Stomach (tissue), 9 donors: ENCODE results near the gene NEDD9. TPM values are rescaled to one million over a fixed set of nuclear protein-coding genes. Genes with fewer than 3 reads are reported as not detected.
A peak's percentile ranks its signal among the peaks of the same experiment; 100 is the strongest.

Source experiments
- DNase-seq, 2 donors: peaks; one replicate each; pipeline versions ENCODE4 v3.0.0 to v3.0.0-alpha.2; 2013 to 2019
- H3K27ac ChIP-seq, 5 donors: fragments of 200-600 bp in 4 of 5; sonication (generic) in 4 of 5; one replicate each; pipeline ENCODE4 v1.5.1; 2013 to 2019; ENCODE audit warnings: mild to moderate bottlenecking in 1 of 5, moderate library complexity in 1 of 5
- H3K27me3 ChIP-seq, 3 donors: fragments of 200-600 bp; sonication (generic); one replicate each; pipeline ENCODE4 v1.5.1; 2017 to 2019; ENCODE audit warnings: mixed run types in 1 of 3
- H3K36me3 ChIP-seq, 4 donors: fragments of 200-600 bp; sonication (generic); 1 replicate in 3 of 4; 2 replicates in 1 of 4; pipeline ENCODE4 v1.5.1; 2016 to 2019
- H3K4me1 ChIP-seq, 4 donors: fragments of 200-600 bp; sonication (generic); one replicate each; pipeline ENCODE4 v1.5.1; 2016 to 2019
- H3K4me3 ChIP-seq, 4 donors: fragments of 200-600 bp; sonication (generic) in 3 of 4; one replicate each; pipeline ENCODE4 v1.5.1; 2016 to 2019; ENCODE audit warnings: mild to moderate bottlenecking in 1 of 4
- H3K9me3 ChIP-seq, 4 donors: fragments of 200-600 bp; sonication (generic); one replicate each; pipeline ENCODE4 v1.5.1; 2016 to 2019
- EP300 ChIP-seq: sonication (generic); formaldehyde crosslinking; IDR thresholded peaks from one replicate; pipeline ENCODE4 v1.6.1; 2017; ENCODE audit warnings: antibody characterized with exemption
- POLR2A ChIP-seq, 4 donors: fragments of 450-650 bp; IDR thresholded peaks; one replicate each; pipeline ENCODE4 v1.6.1; 2016; ENCODE audit warnings: antibody characterized with exemption in 4 of 4, control low read depth in 2 of 4, mild to moderate bottlenecking in 1 of 4, moderate library complexity in 1 of 4
- POLR2AphosphoS5 ChIP-seq, 3 donors: sonication (generic); formaldehyde crosslinking; IDR thresholded peaks; one replicate each; pipeline ENCODE4 v1.6.1; 2016; ENCODE audit warnings: antibody characterized with exemption in 3 of 3
- WGBS, 5 donors: extraction: QIAGEN DNeasy Blood & Tissue Kit in 3 of 5; methylation state at CpG; one replicate each; pipeline versions ENCODE4 v1.1.5 to v1.1.7; 2013 to 2018; 5-methylcytosine and 5-hydroxymethylcytosine counted together
- intact Hi-C: fragments of 100-400 bp; cut with DNase I; formaldehyde crosslinking; loops from one replicate; pipeline ENCODE4 v1.15.1; 2023; ENCODE audit warnings: low total_unique reads
- polyA plus RNA-seq, 3 donors: library from polyadenylated mRNA; stranded (reverse); fragments of 200-250 nt; gene quantifications; one replicate each; pipeline ENCODE4 v1.2.3, GENCODE V29; 2013
- total RNA-seq, 5 donors: library from RNA; depleted of rRNA; stranded (reverse); fragments of >200 nt; gene quantifications; one replicate each; pipeline versions ENCODE4 v1.1.0 to v1.2.3, GENCODE V29; 2014 to 2016
- TF ChIP-seq, protein P1 (sequence below), 7 experiments: fragments of 450-650 bp in 4 of 7; fragments of 200-600 bp in 3 of 7; sonication (generic) in 3 of 7; IDR thresholded peaks; one replicate each; pipeline ENCODE4 v1.5.1; 2016 to 2019; ENCODE audit warnings: antibody characterized with exemption in 7 of 7, control low read depth in 2 of 7, mild to moderate bottlenecking in 1 of 7
- donor health status: healthy with polysubstance abuse.
- donor health status: Bipolar disorder and iron deficiency.
- donor health status: healthy.

Gene NEDD9
- total and polyA plus RNA-seq, 8 donors, result 4.2 to 97.9 (median 26.9) TPM

DNA sequence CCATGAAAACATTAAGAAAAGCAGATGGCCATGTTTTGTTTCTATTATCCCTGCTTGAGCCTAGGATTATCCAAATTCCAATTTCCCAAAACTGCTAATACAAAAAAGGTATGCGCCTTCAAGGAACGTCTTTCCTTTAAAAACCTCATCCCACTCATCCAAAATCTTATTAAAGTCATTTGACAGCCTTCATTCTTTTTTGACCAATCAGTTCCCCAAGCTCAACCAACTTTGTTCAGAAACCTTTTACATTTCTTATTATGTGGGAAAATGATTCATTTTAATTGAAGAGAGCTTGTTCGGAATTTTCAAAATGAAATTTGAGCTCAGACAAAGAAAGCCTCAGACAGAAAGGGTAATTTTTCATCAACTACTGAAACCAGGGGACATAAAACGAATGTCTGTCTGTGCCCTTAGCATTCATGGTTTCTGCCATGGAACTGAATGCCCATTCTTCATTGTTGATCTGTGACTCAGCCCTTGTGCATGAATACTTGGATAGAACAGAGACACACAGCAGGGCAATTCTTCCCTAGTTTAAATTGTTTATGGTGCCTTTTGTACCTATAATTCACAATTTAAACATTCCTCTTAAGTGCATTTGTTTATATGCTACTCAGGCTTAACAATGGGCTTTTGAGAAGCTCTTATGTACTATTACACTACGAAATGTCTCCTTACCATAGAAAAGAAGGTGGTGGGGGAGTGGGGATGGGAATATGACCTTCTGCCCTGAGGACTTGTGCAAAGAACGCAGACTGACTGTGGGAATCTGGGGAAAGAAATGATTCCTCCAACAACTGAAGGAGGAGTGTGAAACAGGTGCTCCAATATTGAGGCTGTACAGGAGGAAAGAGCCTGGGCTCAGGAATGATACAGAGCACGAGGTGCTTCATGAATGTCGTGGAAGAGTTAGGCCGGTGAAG is 71.2 kb downstream of the NEDD9 start:
- intact Hi-C loops, result no loop called here
- DNase-seq, result peak in 1 of 2 donors; percentile 46

DNA sequence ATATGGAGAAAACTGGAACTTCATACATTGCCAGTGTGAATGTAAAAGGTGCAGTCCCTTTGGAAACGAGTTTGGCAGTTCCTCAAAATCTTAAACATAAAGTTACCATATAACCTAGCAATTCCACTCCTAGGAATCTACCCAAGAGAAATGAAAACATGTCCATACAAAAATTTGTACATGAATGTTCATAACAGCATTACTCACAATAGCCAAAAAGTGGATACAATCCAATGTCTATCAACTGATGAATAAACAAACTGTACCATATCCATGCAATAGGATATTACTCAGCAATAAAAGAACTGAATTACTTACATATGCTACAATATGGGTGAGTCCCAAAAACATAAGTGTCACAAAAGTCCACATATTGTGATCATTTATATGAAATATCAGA is 72.3 kb downstream of the NEDD9 start:
- intact Hi-C loops, result no loop called here
- Histone ChIP-seq H3K4me1 (no peaks in the 10 kb centered on the region), H3K36me3 (no peaks in the 10 kb centered on the region), H3K27ac (no peak overlapping the region), H3K27me3 (no peaks in the 10 kb centered on the region), H3K9me3 (no peaks in the 10 kb centered on the region), H3K4me3 (no peak overlapping the region)
- TF ChIP-seq EP300, result no peak
- TF ChIP-seq, protein P1, sequence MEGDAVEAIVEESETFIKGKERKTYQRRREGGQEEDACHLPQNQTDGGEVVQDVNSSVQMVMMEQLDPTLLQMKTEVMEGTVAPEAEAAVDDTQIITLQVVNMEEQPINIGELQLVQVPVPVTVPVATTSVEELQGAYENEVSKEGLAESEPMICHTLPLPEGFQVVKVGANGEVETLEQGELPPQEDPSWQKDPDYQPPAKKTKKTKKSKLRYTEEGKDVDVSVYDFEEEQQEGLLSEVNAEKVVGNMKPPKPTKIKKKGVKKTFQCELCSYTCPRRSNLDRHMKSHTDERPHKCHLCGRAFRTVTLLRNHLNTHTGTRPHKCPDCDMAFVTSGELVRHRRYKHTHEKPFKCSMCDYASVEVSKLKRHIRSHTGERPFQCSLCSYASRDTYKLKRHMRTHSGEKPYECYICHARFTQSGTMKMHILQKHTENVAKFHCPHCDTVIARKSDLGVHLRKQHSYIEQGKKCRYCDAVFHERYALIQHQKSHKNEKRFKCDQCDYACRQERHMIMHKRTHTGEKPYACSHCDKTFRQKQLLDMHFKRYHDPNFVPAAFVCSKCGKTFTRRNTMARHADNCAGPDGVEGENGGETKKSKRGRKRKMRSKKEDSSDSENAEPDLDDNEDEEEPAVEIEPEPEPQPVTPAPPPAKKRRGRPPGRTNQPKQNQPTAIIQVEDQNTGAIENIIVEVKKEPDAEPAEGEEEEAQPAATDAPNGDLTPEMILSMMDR (IDR thresholded peaks at IDR 0.05), result no peak
- TF ChIP-seq POLR2AphosphoS5 (IDR thresholded peaks at IDR 0.05), result no peak
- no peak for TF ChIP-seq POLR2A (IDR thresholded peaks at IDR 0.05)
- WGBS, 5 donors, result 55 to 85% (median 72%) methylated on average over 1 of the region's 1 CpG
- no peak for DNase-seq

More for the DNA sequence above, 71.2 kb downstream of the NEDD9 start:
- Histone ChIP-seq H3K27me3 (no peaks in the 10 kb centered on the region), H3K4me1 (no peaks in the 10 kb centered on the region), H3K36me3 (no peaks in the 10 kb centered on the region), H3K9me3 (no peaks in the 10 kb centered on the region), H3K4me3 (no peak overlapping the region), H3K27ac (no peak overlapping the region)
- 83 to 90% (median 84%) methylated on average over 9 of the region's 9 CpGs for WGBS, 5 donors
- TF ChIP-seq EP300, result no peak
- TF ChIP-seq, protein P1 (IDR thresholded peaks at IDR 0.05), result no peak
- TF ChIP-seq POLR2AphosphoS5 (IDR thresholded peaks at IDR 0.05), result no peak
- TF ChIP-seq POLR2A (IDR thresholded peaks at IDR 0.05), result no peak

DNA sequence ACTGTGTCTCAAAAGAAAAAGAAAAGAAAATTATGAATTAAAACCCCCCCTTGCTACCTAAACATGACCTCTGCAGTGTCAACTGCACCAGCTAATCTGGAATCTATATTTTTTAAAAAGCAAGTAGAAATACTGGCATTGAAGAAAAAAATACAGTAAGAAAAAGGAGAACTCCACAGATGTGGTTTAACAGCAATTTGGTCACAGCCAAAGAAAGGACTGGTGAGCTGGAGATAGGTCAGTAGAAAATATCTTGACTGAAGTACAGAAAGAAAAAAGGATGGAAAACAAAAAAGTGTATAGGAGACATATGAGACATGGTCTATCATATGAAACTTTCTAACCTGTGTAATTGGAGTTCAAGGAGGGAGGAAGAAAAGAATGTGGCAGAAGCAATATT is 76.9 kb downstream of the NEDD9 start:
- Histone ChIP-seq H3K36me3 (no peaks in the 10 kb centered on the region), H3K4me1 (no peaks in the 10 kb centered on the region), H3K4me3 (no peak overlapping the region), H3K9me3 (no peaks in the 10 kb centered on the region), H3K27ac (no peak overlapping the region), H3K27me3 (no peaks in the 10 kb centered on the region)
- no peak for DNase-seq
- intact Hi-C loops, result no loop called here
- TF ChIP-seq, protein P1 (IDR thresholded peaks at IDR 0.05), result no peak
- TF ChIP-seq POLR2AphosphoS5 (IDR thresholded peaks at IDR 0.05), result no peak
- TF ChIP-seq EP300, result no peak
- TF ChIP-seq POLR2A (IDR thresholded peaks at IDR 0.05), result no peak

DNA sequence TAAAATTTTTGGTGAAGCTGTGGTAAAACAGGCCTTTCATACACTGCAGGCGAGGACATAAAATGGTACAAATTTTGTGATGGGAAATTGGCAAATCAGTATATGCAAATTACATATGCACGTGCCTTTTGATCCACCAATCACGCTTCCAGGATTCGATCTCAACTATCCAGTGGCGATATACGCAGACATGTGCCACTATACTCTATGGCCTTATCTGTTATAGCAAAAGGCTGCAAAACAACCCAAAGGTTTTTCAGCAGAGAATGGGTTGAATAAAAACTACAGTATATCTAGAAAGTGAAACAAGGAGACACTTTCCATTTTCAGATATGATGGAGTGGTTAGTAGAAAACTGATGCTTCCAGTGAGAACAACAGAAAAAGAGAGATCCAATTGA is 79.0 kb downstream of the NEDD9 start:
- intact Hi-C loops, result no loop called here
- H3K27ac ChIP-seq, result no peak overlapping the region
- H3K4me3 ChIP-seq, result no peak overlapping the region
- no peaks in the 10 kb centered on the region for H3K27me3 ChIP-seq
- 91 to 99% (median 97%) methylated on average over 6 of the region's 6 CpGs for WGBS, 5 donors
- no peak for DNase-seq
- TF ChIP-seq POLR2AphosphoS5 (IDR thresholded peaks at IDR 0.05) (no peak), POLR2A (IDR thresholded peaks at IDR 0.05) (no peak), EP300 (no peak)
- TF ChIP-seq, protein P1 (IDR thresholded peaks at IDR 0.05), result no peak
- H3K36me3 ChIP-seq, result no peaks in the 10 kb centered on the region
- no peaks in the 10 kb centered on the region for H3K9me3 ChIP-seq
- H3K4me1 ChIP-seq, result no peaks in the 10 kb centered on the region
